Stimulated activated CD8-positive, alpha-beta memory T cell treated with anti-CD3 and anti-CD28 coated beads, Interleukin-7, amount 100 ng/mL, for 48 hours (primary cell): ENCODE data around the gene TBC1D22A.

Experiments
- DNase-seq, 2 donors: peaks; one replicate each; pipeline ENCODE4 v3.0.0-alpha.2; 2020; ENCODE audit warnings: low read depth in 1 of 2; ENCODE audit errors: extremely low read depth in 1 of 2

The TBC1D22A gene

GRCh38 chr22:46897246-46897623, 134.8 kb downstream of the TBC1D22A start:
- DNase-seq = no peak

DNA sequence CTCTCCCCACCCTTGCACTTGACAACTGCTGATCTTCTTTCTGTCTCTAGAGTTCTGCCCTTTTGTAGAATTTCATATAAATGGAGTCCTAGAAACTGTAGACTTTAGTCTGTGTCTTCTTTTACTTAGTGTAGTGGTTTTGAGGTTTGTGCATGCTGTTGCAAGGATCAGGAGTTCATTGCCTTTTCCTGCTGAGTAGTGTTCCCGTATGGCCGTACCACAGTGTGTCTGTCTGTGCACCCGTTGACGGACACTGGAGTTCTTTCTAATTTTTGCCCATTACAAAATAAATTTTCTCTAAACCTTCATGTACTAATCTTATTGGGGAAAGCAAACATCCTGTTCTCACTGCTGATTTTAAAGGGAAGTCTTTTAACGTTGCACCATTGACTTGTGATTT, 138.1 kb downstream of the TBC1D22A start:
- no peak for DNase-seq

- no peak for DNase-seq
Observed at GRCh38 chr22:46902436-46902835, 140.0 kb downstream of the TBC1D22A start.

GRCh38 chr22:46902998-46903916, 140.8 kb downstream of the TBC1D22A start:
- no peak for DNase-seq

- DNase-seq = no peak
Observed at GRCh38 chr22:46905415-46905814, 143.0 kb downstream of the TBC1D22A start.

DNA sequence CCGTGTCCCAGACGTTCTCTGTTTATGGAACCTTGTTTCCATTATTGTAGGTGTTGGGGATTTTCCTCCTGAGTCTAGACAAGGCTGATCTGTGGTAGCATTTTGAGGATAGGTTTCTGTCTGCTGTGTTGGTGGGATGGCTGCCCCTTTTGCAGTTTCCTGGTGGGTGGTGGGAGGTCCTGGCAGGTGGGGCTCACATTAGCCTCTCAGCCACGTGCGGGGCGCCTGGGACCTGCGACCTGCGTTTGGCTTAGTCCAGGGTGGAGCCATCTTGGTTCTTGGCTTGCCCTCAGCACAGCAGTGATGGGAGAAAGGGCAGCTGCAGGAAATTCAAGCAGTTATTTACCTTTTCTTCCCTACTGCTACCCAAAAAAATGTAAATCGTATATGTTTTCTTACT, 143.4 kb downstream of the TBC1D22A start:
- DNase-seq = no peak

DNA sequence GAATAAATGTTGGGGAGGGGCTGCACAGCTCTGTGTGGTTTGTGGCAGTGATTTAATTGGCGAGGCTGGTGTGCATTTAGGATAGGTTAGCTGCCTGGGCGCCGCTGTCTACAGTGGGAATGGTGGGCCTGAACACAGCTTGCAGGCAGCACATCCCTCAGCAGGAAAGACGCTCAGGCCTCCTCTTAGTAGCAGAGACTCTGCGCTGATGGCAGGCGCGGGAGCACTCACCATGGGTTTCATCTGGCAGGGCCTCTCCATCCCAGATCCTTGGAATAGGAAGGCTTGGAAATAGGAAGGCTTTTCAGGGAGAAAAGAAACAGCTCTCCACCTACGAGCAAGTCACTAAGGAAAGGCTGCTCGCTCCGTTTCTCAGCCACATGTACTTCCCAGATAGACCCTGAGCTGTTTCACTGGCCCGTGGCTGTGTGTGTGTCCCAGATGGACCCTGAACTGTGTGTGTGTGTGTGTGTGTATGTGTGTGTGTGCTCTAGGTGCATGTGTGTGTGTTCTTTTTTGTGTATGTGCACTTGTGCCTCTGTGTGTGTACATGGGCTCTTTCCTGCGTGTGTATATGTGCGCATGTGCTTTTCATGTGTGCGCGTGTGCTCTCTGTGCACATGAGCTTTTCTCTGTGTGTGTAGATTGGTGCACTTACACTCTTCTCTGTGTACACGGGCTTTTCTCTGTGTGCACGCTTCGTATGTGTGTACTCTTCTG, 144.0 kb downstream of the TBC1D22A start:
- DNase-seq = no peak

DNA sequence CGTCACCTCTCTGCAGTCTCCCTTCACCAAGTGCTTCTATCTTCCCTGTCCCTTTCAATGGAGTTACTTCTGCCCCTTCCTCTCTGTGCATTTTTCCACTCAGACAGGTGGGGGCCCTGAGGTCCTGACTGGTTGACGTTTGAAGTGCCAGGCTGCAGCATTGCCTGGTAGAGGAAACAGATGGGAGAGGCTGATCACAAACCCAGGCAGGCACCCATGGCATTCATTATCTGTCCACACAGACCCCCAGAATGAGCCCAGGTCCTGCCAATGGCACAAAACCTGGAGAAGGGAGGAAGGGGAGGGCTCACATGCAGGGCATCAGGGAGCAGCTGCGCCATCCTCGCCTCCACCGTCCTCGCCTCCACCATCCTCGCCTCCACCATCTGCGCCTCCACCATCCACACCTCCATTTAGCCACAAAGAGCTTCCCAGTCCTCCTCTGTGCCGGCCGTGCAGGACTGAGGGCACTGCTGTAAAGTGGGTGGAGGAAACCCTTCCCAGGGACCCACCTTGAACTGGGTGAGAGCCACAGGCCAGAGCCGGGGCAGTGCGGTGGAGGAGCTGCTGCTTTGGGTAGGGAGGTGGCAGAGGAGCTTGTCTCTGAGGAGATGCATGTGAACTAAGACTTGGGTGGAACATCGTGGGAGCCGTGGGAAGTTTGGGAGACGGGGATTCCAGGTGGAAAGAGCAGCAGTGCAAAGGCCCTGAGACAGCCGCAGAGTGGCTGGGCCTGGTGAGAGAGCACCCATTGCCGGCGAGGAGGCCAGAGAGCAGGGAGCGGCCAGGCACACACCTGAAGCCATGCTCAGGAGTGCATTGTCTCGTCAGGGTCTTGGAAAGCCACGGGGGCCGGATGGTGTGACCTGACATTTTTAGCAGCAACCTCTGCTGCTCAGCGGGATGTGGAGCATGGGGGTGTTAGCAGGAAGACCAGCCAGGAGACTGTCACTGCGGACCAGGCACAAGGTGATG, 145.1 kb downstream of the TBC1D22A start:
- no peak for DNase-seq

DNA sequence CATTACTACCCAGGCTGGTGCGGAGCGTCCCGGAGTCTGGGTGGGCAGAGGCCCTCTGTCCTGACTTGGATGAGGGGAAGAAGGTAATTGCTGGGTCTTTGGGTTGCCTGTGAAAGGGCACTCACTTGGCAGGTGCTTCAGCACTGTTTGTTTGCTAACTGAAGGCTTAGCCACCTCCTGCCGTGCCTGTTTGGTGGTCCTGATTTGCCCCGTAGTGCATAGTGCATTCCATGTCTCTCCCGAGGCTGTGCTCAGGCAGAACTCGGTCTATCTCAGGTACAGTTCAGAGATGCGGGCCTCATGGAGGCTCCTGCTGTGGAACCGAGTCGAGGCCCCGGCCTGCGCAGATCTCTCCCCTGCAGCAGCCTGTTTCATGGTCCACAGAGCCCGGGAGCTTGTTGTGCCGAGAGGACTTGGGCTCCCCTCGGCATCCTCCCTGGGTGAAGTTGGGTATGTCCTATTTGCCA, 146.2 kb downstream of the TBC1D22A start:
- DNase-seq = no peak

- DNase-seq = no peak
Observed at GRCh38 chr22:46909237-46910030, 147.0 kb downstream of the TBC1D22A start.

- no peak for DNase-seq
Observed at GRCh38 chr22:46910624-46911023, 148.2 kb downstream of the TBC1D22A start.

GRCh38 chr22:46911346-46911745, 148.9 kb downstream of the TBC1D22A start:
- no peak for DNase-seq

GRCh38 chr22:46913351-46913750, 150.9 kb downstream of the TBC1D22A start:
- no peak for DNase-seq

- no peak for DNase-seq
Observed at GRCh38 chr22:46914481-46914880, 152.0 kb downstream of the TBC1D22A start.

GRCh38 chr22:46914916-46915894, 152.8 kb downstream of the TBC1D22A start:
- no peak for DNase-seq

GRCh38 chr22:46915950-46916730, 153.7 kb downstream of the TBC1D22A start:
- no peak for DNase-seq

GRCh38 chr22:46916886-46917770, 154.7 kb downstream of the TBC1D22A start:
- no peak for DNase-seq
